RPMI8226 (cell line): ENCODE measurements around the gene HOXB4.
A peak's percentile ranks its signal among the peaks of the same experiment; 100 is the strongest.
"Not testable (repeated sequence)": the region's sequence is repeated elsewhere in the genome, so short reads cannot be mapped to it uniquely, and the experiment has no call there.

Experiments
- DNase-seq: peaks from one replicate; pipeline ENCODE4 v3.0.0-alpha.2; 2015

HOXB4 gene

GRCh38 chr17:48543854-48544348 lies 34.2 kb downstream of the HOXB4 start:
- no peak for DNase-seq

DNA sequence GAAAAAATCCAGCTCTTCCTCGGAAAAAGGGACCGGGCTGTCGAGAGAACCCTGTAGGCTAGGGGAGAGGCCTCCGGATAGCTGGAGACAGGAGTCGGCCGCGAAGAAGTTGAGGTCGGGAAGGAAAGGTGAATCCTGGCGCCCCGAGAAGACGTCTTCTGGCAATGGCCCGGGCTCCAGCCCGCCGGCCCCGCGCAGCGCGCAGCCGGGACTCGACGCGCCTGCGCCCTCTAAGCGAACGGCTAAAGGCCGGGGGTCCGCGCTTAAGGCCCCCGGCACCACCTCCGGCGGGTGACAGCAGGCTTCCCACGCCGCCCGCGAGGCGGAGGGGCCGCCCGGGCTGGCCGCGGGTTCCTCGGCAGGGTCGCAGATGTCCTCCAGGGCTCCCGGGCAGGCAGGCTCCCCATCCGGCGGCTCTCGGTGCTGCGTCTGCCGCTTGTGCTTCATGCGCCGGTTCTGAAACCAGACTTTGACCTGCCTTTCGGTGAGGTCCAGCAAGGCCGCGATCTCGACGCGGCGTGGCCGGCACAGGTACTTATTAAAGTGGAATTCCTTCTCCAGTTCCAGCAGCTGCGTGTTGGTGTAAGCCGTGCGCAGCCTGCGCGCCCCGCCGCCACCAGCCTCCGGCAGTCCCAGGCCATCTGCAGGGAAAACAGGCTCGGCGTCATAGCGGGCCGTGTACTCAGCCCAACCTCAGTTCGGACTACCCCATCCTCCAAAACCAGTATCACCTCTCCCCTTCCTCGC lies 34.9 kb downstream of the HOXB4 start:
- DNase-seq = peak; percentile 47

DNA sequence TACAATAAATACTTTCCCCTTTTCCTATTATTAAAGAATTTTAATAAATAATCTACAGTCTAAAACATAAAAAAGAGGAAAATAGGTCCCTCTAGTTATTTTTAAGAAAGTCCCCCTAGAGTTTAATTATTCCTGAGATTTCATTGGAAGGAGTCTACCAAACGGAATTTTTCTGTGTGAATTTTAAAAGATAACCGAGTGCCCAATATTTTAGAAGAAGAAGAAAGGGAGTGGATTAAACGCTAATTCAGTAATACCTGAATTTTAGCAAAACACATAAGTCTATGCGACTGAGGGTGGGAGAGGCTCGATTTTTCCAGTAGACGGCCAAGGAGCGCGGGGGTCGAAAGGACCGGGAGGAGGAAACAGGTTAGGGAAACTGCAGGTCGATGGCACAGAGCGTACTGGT lies 35.4 kb downstream of the HOXB4 start:
- DNase-seq = no peak

DNA sequence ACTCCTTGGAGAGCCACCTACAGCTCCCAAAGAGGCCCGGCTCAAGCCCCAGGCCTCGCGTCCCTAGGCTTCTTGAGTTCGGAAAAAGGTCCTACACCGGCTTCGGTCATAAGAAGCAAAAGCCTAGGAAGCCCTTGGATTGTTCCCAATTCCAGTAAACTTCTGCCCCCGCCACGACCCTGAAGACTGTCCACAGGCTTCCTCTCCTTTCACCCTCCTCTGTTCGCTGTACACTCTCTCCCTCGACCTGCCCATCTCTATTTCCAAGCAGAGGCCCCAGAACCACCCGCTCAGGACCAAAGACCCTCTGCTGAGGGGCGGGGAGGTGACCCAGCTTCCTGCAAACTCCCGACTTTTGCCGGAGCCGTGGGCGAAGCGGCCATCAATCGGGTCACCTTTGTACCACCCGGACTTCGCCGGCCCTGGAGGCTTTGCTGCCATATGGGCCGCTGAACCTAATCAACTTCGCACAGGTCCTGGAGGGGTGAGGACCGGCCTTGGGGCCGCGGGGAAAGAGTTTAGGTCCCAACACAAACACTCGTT lies 36.0 kb downstream of the HOXB4 start:
- no peak for DNase-seq

- no peak for DNase-seq
Observed at GRCh38 chr17:48541577-48542113, 36.5 kb downstream of the HOXB4 start.

DNA sequence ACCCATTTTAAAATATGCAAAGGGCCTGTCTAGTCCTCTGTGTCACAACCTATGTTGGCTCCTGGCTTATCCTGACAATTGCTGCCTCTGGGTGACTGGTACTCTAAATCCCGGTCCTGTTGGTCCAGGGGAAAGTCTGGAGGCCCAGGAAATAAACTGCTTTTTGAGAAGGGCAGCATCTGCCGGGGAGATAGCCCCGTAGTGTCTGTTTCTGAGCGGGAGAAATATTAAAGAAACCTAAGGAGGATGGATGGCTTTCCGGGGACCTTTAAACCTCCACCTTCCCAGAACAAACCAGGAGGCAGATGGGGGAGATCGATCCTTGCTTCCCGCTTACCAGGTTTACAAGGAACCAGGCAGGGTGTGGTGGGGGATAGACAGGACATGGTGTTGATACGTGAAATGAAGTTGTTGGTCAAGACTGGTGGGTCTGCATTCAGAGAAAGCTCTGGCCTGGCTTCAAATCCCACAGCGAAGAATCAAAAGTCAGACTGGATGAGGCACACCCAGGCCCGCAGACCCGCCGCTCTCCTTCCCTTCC lies 37.0 kb downstream of the HOXB4 start:
- no peak for DNase-seq

- DNase-seq = no peak
Observed at GRCh38 chr17:48540213-48540612, 37.9 kb downstream of the HOXB4 start.

GRCh38 chr17:48539177-48539576 lies 39.0 kb downstream of the HOXB4 start:
- no peak for DNase-seq

- DNase-seq = no peak
Observed at GRCh38 chr17:48537316-48537715, 40.8 kb downstream of the HOXB4 start.

DNA sequence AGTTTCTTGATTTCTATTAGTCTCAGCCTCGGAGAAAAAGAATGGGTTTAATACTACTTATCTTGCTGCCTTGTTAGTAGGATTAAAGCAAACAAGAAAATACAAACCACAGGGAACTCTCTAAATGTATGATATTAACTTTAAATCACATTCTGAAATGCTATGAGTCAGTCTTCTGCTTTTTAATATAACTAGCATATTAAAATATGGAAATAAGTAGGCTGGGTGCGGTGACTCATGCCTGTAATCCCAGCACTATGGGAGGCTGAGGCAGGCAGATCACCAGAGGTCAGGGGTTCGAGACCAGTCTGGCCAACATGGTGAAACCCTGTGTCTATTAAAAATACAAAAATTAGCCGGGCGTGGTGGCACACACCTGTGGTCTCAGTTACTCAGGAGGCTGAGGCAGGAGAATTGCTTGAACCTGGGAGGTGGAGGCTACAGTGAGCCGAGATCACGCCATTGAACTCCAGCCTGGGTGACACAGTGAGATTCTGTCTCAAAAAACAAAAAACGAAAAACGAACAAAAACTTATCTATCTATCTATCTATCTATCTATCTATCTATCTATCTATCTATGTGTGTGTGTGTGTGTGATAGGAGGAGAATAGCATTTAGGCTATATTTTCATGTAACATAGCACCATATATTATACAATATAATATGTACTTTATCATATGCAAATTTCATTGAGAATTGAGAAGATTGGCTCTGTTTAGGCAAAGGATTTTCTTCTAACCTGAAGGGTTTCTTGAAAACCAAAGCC lies 42.2 kb downstream of the HOXB4 start:
- not testable (repeated sequence) for DNase-seq

- no peak for DNase-seq
Observed at GRCh38 chr17:48532261-48532660, 45.9 kb downstream of the HOXB4 start.

DNA sequence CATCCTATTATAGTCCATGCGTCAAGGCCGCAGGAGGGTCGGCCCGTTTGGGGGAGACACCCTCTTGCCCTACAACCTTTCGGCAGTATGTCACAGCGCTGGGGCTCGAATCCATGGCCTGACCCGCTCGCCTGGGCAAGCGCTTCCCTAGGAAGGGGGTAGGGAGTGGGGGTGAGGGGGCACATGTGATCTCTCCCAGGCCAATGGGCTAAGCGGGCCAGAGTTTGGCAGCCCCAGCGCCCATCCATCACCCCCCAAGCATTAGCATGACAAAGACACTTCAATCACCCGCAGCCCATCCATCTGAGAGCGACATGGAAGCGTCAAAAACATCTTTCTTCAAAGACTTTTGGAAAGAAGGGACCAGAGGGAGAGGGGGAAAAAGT lies 47.3 kb downstream of the HOXB4 start, which contains the start of gene HOXB1:
TSS of gene HOXB1 (minus strand) at position 125 of the 386 bp plus-strand sequence. CDS start at position 18, 107 bp downstream.
- no peak for DNase-seq

DNA sequence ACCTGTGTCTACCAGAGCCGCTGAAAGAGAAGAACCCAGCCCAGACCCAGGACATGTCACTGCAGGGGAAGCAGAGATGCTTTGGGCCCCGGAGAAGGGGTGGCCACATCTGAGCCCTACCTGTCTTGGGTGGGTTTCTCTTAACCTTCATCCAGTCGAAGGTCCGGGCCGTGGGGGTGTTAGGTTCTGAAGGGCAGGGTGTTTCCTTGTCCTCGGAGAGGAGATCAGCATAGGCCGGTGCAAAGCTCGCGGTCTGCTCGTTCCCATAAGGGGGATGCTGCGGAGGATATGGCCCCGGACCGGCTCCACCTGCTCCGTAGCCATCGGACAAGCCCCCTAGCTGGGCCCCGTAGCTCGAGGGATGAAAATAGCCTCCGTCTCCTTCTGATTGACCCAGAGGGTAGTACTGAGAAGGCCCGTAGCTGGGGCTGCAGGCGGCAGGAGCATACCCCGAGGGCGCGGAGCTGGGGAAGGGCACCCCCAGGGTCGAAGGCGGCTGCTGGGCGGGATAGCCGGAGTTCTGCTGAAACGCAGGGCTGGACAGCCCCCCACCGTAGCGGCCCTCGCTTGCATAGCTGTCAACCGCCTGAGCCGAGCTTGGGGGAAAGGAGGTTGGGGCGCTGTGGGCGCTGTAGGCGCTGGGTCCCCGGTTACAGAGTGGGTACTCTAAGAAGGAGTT lies 47.8 kb downstream of the HOXB4 start:
- no peak for DNase-seq

DNA sequence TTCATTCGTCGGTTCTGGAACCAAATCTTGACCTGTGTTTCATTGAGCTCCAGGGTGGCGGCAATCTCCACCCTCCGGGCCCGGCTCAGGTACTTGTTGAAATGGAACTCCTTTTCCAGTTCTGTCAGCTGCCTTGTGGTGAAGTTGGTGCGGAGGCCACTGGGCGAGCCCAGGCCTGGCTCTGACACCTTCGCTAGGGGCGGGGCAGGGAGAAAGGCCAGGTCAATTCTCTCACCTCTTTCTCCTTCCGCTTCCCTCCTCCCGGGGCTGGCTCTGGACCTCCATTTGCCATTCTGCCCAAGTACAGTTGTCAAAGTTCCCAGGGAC lies 48.5 kb downstream of the HOXB4 start:
- no peak for DNase-seq

- DNase-seq = no peak
Observed at GRCh38 chr17:48528936-48529682, 49.0 kb downstream of the HOXB4 start.

DNA sequence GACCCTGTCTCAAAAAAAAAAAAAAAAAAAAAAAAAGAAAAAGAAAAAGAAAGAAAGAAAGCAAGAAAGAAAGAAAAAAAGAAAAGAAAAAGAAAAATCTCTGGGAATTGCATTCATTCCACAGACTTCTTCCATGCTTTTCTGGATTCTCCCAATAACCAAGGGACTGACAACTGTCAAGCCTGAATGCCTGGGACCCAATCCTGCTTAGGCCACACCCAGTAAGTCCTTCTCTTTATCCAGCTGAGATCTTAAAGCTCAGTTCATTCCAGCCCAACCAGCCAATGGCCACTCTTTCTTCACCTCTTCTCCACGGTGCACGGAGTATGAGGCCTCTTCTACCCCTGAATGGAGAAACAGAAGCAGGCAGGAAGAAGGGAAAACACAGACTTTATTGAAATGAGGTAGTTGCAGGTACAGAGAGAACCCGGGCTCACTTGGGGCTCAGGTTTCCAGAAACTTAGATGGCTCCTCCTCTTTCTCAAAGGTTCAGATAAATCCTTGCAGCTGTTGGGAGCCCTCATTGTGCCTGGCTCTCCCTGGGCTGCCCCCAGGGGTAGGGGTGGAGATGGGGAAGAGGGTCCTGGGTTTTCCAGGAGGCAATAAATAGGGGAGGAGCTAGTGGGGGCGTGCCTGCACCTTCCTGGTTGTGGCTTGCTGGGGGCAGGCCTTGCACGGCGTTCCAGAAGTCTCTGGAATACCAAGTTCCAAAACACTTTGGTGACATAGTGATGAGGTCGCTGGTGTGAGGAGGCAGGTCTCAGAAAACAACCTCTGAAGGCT lies 49.8 kb downstream of the HOXB4 start:
- no peak for DNase-seq

DNA sequence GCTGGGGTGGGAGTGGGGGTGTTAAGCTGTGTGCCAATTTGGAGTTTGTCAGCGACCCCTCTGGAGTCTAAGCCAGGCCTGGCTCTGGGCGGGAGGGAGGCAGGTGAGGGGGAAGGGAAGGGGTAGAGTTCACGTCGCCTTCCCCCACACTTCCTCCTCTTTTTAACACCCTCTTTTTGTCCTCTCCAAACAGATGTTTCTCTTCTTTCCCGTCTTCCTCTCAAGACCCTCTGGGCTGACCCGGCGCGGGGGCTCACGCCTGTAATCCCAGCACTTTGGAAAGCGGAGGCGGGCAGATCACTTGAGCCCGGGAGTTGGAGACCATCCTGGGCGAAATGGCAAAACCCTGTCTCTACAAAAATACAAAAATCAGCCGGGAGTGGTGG lies 50.6 kb downstream of the HOXB4 start:
- no peak for DNase-seq

GRCh38 chr17:48526608-48527546 lies 51.3 kb downstream of the HOXB4 start:
- DNase-seq = no peak
